ENCODE data around the gene TCF7L2.

DNA sequence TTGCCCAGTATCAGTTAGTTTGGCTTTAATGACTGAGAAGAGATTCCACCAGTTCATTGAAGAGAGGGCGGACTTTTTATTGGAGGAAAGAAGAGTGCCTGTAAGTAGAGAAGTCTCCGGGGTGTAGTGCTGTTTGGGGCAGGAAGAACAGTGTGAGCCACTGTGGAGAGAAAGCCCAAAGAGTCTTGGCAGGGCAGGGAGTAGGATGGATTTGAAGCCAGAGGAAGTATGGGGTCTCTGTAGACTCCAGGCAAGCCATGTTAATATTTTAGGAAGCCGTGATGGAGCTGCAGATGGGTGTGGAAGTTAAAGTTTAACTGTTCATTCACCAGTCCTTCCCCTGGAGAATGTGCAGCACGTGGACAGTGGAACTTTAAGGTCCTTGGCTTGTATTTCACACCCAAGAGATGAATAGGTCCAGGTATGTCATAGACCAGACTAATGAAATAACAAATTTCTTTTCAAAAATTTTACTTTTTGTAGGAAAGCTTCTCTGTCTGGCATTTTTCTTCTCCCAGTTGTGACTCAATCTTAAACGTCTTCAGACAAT, 54.1 kb downstream of the TCF7L2 start:
- TF ChIP-seq GATA2 (IDR thresholded peaks at IDR 0.05; ENCODE audit: low read depth, low read length) = no peak
- TF ChIP-seq GATA3 (IDR thresholded peaks at IDR 0.05; ENCODE audit: low read depth, low read length) = no peak

Data from SH-SY5Y (cell line).